Astrocyte (in vitro differentiated cells and primary cell): ENCODE data around the gene STK4. TPM values are rescaled to one million over a fixed set of nuclear protein-coding genes. Genes with fewer than 3 reads are reported as not detected.
A peak's percentile ranks its signal among the peaks of the same experiment; 100 is the strongest.

Experiments
- DNase-seq: peaks from one replicate; pipeline ENCODE4 v3.0.0-alpha.2; 2010; ENCODE audit warnings: low read depth
- FAIRE-seq: peaks from 2 replicates; lab custom pipeline; 2011; peaks lifted over from hg19 to GRCh38; lab: Jason Lieb, UNC
- H2AFZ ChIP-seq: 2 replicates; pipeline ENCODE4 v1.6.0; 2012; ENCODE audit warnings: low read depth, low read length, inconsistent platforms
- H3K27ac ChIP-seq: 2 replicates; pipeline ENCODE4 v1.5.1; 2011; ENCODE audit warnings: low read depth, low read length, inconsistent platforms
- H3K27me3 ChIP-seq: 2 replicates; pipeline ENCODE4 v1.6.0; 2011; ENCODE audit warnings: low read length, inconsistent platforms; ENCODE audit not compliant: insufficient read depth
- H3K36me3 ChIP-seq: 2 replicates; pipeline ENCODE4 v1.5.1; 2011; ENCODE audit warnings: low read length, inconsistent platforms; ENCODE audit not compliant: insufficient read depth
- H3K4me1 ChIP-seq: 2 replicates; pipeline ENCODE4 v1.5.1; 2011; ENCODE audit warnings: low read length, inconsistent platforms; ENCODE audit not compliant: insufficient read depth
- H3K4me2 ChIP-seq: 2 replicates; pipeline ENCODE4 v1.6.0; 2012; ENCODE audit warnings: low read length, inconsistent platforms
- H3K4me3 ChIP-seq: 2 replicates; pipeline ENCODE4 v1.5.1; 2011; ENCODE audit warnings: low read depth, mild to moderate bottlenecking, low read length, inconsistent platforms; ENCODE audit not compliant: insufficient read depth
- H3K79me2 ChIP-seq: 2 replicates; pipeline ENCODE4 v1.6.0; 2012; ENCODE audit warnings: mild to moderate bottlenecking, low read length, inconsistent platforms; ENCODE audit not compliant: insufficient read depth
- H3K9ac ChIP-seq: 2 replicates; pipeline ENCODE4 v1.6.0; 2012; ENCODE audit warnings: mild to moderate bottlenecking, low read length, inconsistent platforms
- H3K9me3 ChIP-seq: 2 replicates; pipeline ENCODE4 v1.5.1; 2012; ENCODE audit warnings: low read depth, mild to moderate bottlenecking, low read length, inconsistent platforms; ENCODE audit not compliant: insufficient read depth
- H4K20me1 ChIP-seq: 2 replicates; pipeline ENCODE4 v1.6.0; 2012; ENCODE audit warnings: low read length, inconsistent platforms; ENCODE audit not compliant: insufficient read depth
- H3K27ac Mint-ChIP-seq: one replicate; pipeline ENCODE4 v1.8.0; 2021; ENCODE audit warnings: mild to moderate bottlenecking, mixed read lengths; ENCODE audit not compliant: unreplicated experiment
- H3K27me3 Mint-ChIP-seq: one replicate; pipeline ENCODE4 v1.8.0; 2021; ENCODE audit warnings: low read depth, mixed read lengths; ENCODE audit not compliant: unreplicated experiment
- H3K36me3 Mint-ChIP-seq: one replicate; pipeline ENCODE4 v1.8.0; 2021; ENCODE audit warnings: low read depth, mixed read lengths; ENCODE audit not compliant: unreplicated experiment
- H3K4me1 Mint-ChIP-seq: one replicate; pipeline ENCODE4 v1.8.0; 2021; ENCODE audit warnings: low read depth, mixed read lengths; ENCODE audit not compliant: unreplicated experiment
- H3K4me3 Mint-ChIP-seq: one replicate; pipeline ENCODE4 v1.8.0; 2021; ENCODE audit warnings: mild to moderate bottlenecking, moderate library complexity, mixed read lengths; ENCODE audit not compliant: unreplicated experiment
- H3K9me3 Mint-ChIP-seq: one replicate; pipeline ENCODE4 v1.8.0; 2021; ENCODE audit warnings: mild to moderate bottlenecking, mixed read lengths; ENCODE audit not compliant: unreplicated experiment
- EZH2 ChIP-seq: IDR thresholded peaks from 2 replicates; pipeline ENCODE4 v1.6.1; 2012; ENCODE audit warnings: mild to moderate bottlenecking, low read length, inconsistent platforms; ENCODE audit not compliant: insufficient read depth
- total RNA-seq: library from RNA; stranded (reverse); gene quantifications from 2 replicates; pipeline ENCODE4 v1.2.1, GENCODE V29; 2021
- TF ChIP-seq, protein P1 (sequence below): IDR thresholded peaks from 2 replicates; pipeline ENCODE4 v1.5.1; 2011; ENCODE audit warnings: low read depth, mild to moderate bottlenecking, inconsistent platforms, low read length, moderate library complexity; ENCODE audit not compliant: insufficient read depth

Gene STK4
- total RNA-seq, 1 donor from 2014 or later, result 41.4 TPM

DNA sequence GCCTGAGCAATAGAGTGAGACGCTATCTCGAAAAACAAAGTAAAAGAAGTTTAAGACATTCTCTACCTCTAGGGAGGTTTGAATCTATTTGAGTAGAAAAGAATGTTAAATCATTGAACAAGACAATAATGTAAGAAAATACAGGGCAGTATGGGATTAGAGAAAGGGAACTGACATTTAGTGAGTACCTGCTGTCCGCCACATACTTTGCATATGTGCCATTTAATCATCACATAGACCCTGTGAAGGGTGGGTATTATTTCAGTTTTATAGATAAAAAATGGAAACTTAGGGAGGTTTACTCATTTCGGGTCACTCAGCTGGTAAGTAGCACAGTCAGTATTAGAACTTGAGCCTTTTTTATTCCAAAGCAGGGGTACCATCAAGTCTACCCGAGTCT is 31.4 kb downstream of the STK4 start:
- H3K4me2 ChIP-seq, result no peak overlapping the region
- H3K36me3 Mint-ChIP-seq, result peaks cover 11% of the 10 kb centered on the region
- no peak overlapping the region for H3K4me3 Mint-ChIP-seq
- H3K9ac ChIP-seq, result no peak overlapping the region
- no peak overlapping the region for H2AFZ ChIP-seq
- no peak for DNase-seq
- H3K27ac Mint-ChIP-seq, result no peak overlapping the region
- peaks cover 18% of the 10 kb centered on the region for H3K4me1 Mint-ChIP-seq
- H3K9me3 ChIP-seq, result no peaks in the 10 kb centered on the region
- peaks cover 26% of the 10 kb centered on the region for H3K36me3 ChIP-seq
- no peaks in the 10 kb centered on the region for H3K4me1 ChIP-seq
- H3K27me3 Mint-ChIP-seq, result no peaks in the 10 kb centered on the region
- no peak for TF ChIP-seq EZH2
- TF ChIP-seq, protein P1, sequence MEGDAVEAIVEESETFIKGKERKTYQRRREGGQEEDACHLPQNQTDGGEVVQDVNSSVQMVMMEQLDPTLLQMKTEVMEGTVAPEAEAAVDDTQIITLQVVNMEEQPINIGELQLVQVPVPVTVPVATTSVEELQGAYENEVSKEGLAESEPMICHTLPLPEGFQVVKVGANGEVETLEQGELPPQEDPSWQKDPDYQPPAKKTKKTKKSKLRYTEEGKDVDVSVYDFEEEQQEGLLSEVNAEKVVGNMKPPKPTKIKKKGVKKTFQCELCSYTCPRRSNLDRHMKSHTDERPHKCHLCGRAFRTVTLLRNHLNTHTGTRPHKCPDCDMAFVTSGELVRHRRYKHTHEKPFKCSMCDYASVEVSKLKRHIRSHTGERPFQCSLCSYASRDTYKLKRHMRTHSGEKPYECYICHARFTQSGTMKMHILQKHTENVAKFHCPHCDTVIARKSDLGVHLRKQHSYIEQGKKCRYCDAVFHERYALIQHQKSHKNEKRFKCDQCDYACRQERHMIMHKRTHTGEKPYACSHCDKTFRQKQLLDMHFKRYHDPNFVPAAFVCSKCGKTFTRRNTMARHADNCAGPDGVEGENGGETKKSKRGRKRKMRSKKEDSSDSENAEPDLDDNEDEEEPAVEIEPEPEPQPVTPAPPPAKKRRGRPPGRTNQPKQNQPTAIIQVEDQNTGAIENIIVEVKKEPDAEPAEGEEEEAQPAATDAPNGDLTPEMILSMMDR, result no peak
- peaks cover 2% of the 10 kb centered on the region for H3K9me3 Mint-ChIP-seq
- H3K27me3 ChIP-seq, result no peaks in the 10 kb centered on the region
- peaks cover under 1% of the 10 kb centered on the region for H3K79me2 ChIP-seq
- no peak overlapping the region for H3K27ac ChIP-seq
- H3K4me3 ChIP-seq, result no peak overlapping the region
- H4K20me1 ChIP-seq, result no peaks in the 10 kb centered on the region
- no peak for FAIRE-seq

DNA sequence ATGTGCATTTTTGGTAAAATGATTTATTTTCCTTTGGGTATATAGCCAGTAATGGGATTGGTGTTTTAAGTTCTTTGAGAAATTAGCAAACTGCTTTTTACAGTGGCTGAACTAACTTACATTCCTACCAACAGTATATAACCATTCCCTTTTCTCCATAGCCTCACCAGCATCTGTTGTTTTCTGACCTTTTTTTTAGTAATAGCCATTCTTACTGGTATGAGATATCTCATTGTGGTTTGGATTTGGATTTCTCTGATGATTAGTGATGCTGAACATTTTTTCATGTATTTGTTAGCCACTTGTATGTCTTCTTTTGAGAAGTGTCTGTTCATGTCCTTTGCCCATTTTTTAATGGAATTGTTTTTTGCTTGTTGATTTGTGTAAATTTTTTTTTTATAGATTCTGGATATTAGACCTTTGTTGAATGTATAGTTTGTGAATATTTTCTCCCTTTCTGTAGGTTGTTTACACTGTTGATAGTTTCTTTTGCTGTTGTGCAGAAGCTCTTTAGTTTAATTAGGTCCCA is 42.3 kb downstream of the STK4 start:
- Histone ChIP-seq H3K27ac (no peak overlapping the region), H3K36me3 (no peaks in the 10 kb centered on the region), H3K9me3 (no peaks in the 10 kb centered on the region), H2AFZ (no peak overlapping the region), H3K27me3 (no peaks in the 10 kb centered on the region), H3K4me1 (peaks cover 14% of the 10 kb centered on the region), H3K4me3 (no peak overlapping the region), H3K79me2 (no peaks in the 10 kb centered on the region), H3K4me2 (no peak overlapping the region), H4K20me1 (peaks cover 13% of the 10 kb centered on the region), H3K9ac (no peak overlapping the region)
- H3K36me3 Mint-ChIP-seq, result peaks cover 10% of the 10 kb centered on the region
- no peak overlapping the region for H3K4me3 Mint-ChIP-seq
- no peaks in the 10 kb centered on the region for H3K27me3 Mint-ChIP-seq
- TF ChIP-seq EZH2, result no peak
- TF ChIP-seq, protein P1, result no peak
- no peaks in the 10 kb centered on the region for H3K9me3 Mint-ChIP-seq
- FAIRE-seq, result no peak
- DNase-seq, result peak; percentile 73
- H3K4me1 Mint-ChIP-seq, result peaks cover 11% of the 10 kb centered on the region
- H3K27ac Mint-ChIP-seq, result no peak overlapping the region

DNA sequence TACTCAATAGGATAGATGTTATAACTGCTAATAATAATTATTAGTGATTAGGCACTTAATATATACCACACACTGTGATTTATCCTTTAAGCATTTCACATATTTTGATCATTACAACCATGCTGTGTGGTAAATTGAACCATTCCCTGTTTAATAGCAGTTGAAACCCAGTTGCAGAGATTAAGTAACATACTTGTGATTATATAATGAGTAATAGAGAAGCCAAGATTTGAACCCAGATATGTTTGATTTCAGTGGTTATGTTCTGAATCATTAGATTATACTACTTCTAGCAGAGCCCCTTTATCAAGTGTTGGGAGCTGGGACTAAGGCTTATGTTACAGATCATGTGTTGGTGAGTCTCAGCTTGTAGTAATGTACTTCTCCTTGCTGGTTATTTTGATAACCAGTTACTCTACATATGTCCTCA is 44.1 kb downstream of the STK4 start:
- no peak overlapping the region for H3K4me3 ChIP-seq
- FAIRE-seq (no peak), DNase-seq (peak; percentile 85)
- TF ChIP-seq EZH2, result no peak
- TF ChIP-seq, protein P1, result no peak
- peak overlapping the region; percentile 42 for H3K4me2 ChIP-seq
- H3K9ac ChIP-seq, result peak overlapping the region; percentile 38
- no peaks in the 10 kb centered on the region for H3K27me3 Mint-ChIP-seq
- no peaks in the 10 kb centered on the region for H3K27me3 ChIP-seq
- peaks cover 26% of the 10 kb centered on the region for H3K4me1 ChIP-seq
- H3K27ac Mint-ChIP-seq, result no peak overlapping the region
- H3K4me3 Mint-ChIP-seq, result no peak overlapping the region
- H3K9me3 ChIP-seq, result no peaks in the 10 kb centered on the region
- H2AFZ ChIP-seq, result no peak overlapping the region
- peaks cover 24% of the 10 kb centered on the region for H3K4me1 Mint-ChIP-seq
- H3K9me3 Mint-ChIP-seq, result no peaks in the 10 kb centered on the region
- peaks cover 10% of the 10 kb centered on the region for H3K36me3 Mint-ChIP-seq
- H3K27ac ChIP-seq, result peak overlapping the region; percentile 51
- H4K20me1 ChIP-seq, result peaks cover 13% of the 10 kb centered on the region
- H3K36me3 ChIP-seq, result no peaks in the 10 kb centered on the region
- H3K79me2 ChIP-seq, result no peaks in the 10 kb centered on the region
